Measurements from ENCODE around the gene KCNN3.

DNA sequence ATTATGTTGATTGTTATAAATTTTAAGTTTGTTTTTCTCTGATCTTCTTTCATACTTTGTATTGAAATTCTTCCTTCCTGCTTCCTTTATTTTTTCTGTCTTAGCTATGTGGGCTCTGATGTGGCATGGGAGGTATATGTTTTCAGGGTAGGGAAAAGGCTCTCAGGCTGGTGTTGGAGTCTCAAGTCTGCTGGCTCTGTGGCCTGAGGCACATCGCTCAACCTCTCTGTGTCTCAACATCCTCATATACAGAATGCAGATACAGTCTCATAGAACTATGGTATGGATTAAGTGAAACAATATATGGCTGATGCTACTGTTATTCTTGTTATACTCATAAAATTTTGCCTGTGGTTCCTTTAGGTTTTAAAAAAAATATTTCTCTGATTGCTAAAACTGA, 105.9 kb downstream of the KCNN3 start:
- TF ChIP-seq, protein P1, sequence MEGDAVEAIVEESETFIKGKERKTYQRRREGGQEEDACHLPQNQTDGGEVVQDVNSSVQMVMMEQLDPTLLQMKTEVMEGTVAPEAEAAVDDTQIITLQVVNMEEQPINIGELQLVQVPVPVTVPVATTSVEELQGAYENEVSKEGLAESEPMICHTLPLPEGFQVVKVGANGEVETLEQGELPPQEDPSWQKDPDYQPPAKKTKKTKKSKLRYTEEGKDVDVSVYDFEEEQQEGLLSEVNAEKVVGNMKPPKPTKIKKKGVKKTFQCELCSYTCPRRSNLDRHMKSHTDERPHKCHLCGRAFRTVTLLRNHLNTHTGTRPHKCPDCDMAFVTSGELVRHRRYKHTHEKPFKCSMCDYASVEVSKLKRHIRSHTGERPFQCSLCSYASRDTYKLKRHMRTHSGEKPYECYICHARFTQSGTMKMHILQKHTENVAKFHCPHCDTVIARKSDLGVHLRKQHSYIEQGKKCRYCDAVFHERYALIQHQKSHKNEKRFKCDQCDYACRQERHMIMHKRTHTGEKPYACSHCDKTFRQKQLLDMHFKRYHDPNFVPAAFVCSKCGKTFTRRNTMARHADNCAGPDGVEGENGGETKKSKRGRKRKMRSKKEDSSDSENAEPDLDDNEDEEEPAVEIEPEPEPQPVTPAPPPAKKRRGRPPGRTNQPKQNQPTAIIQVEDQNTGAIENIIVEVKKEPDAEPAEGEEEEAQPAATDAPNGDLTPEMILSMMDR (IDR thresholded peaks at IDR 0.05), result no peak
- TF ChIP-seq, protein P2, sequence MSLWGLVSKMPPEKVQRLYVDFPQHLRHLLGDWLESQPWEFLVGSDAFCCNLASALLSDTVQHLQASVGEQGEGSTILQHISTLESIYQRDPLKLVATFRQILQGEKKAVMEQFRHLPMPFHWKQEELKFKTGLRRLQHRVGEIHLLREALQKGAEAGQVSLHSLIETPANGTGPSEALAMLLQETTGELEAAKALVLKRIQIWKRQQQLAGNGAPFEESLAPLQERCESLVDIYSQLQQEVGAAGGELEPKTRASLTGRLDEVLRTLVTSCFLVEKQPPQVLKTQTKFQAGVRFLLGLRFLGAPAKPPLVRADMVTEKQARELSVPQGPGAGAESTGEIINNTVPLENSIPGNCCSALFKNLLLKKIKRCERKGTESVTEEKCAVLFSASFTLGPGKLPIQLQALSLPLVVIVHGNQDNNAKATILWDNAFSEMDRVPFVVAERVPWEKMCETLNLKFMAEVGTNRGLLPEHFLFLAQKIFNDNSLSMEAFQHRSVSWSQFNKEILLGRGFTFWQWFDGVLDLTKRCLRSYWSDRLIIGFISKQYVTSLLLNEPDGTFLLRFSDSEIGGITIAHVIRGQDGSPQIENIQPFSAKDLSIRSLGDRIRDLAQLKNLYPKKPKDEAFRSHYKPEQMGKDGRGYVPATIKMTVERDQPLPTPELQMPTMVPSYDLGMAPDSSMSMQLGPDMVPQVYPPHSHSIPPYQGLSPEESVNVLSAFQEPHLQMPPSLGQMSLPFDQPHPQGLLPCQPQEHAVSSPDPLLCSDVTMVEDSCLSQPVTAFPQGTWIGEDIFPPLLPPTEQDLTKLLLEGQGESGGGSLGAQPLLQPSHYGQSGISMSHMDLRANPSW (CRISPR knock-in tag; conservative IDR thresholded peaks at IDR 0.05; ENCODE audit: low read depth), result no peak
- TF ChIP-seq, protein P3, sequence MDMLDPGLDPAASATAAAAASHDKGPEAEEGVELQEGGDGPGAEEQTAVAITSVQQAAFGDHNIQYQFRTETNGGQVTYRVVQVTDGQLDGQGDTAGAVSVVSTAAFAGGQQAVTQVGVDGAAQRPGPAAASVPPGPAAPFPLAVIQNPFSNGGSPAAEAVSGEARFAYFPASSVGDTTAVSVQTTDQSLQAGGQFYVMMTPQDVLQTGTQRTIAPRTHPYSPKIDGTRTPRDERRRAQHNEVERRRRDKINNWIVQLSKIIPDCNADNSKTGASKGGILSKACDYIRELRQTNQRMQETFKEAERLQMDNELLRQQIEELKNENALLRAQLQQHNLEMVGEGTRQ (CRISPR knock-in tag; IDR thresholded peaks at IDR 0.05), result no peak

Data from WTC11 (cell line).